Articular chondrocyte of knee joint (primary cell): ENCODE results near the gene SCGB2B2. TPM values are rescaled to one million over a fixed set of nuclear protein-coding genes. Genes with fewer than 3 reads are reported as not detected.

ENCODE experiments used
- small RNA-seq: library from RNA; depleted of rRNA; stranded (forward); fragments of <200 nt; gene quantifications from one replicate; pipeline ENCODE3, GENCODE V24; 2012
- total RNA-seq: library from RNA; depleted of rRNA; stranded (reverse); fragments of >200 nt; gene quantifications from 2 replicates; pipeline ENCODE4 v1.2.3, GENCODE V29; 2012

Gene SCGB2B2, protein sequence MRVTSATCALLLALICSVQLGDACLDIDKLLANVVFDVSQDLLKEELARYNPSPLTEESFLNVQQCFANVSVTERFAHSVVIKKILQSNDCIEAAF
- 0.43 and 0.52 TPM in 2 replicates for total RNA-seq

DNA sequence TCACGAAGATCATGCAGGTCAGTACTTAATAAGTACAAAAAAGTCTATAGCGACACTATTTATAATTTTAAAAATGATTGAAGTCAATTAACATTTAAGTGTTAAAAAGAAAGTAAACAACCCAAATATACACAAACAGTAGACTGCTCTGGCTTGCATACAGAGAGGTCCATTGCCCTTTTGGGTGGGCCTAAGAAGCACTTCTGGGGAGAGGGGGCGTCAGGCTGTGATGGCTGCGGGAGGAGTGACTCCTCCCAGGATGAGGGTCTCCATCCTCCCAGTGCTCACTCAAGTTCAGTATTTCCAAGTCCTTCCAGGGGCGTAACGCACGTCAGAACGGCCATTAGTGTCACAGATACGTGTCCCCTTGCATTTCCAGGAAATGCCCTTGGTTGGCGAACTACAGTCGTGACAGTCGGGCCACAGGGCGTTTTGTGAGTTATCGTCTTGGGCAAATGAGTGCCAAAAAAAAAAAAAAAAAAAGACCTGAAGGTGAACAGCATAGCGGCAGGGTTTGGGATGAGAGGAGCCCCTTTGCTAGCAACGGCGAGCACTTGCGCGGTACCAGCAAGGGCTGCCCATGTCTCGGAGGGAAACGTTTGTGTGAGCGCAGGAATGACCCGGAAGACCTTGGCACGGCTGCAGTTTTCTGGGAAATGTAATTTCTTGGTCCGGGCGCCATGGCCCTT lies at the start of gene SCGB2B2:
Gene SCGB2B2, minus strand, starts transcription at position 463 of the 689 bp plus-strand sequence. CDS start 82,596 bp downstream, outside the sequence.

DNA sequence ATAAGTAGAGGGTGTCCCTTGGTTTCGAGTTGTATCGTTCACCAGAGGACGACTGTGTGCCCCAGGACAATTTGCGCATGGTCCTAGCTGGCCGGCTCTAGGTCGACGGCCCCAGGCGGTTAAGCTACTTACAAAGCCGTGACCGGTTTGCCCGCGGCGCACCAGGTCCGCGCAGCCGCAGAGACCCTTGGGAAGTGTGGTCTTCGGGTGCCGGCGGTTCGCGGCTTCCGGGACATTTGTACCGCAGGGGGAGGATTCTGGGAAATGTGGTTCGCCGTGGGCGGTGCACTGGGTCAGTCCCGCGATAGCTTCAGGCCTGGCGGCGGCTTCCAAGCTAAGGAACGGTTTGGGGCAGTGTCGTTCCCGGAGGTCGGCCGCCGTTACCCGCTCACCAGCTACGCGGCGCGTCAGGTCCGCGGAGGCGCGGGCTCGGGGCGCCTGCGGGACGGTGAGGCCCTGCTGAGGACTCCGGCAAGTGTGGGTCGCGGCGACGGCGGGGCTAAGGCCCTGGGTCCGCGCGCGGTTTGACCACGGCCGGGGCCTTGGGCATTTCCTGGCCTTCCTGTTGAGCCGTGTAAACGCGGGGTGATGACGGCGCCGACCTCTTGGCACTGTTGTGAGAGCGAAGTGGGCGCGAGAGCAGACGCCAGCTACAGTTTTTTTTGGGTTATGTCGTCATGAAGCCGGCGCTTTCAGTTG lies 576 bp upstream of the SCGB2B2 start, which contains the start of gene ZNF302:
Gene ZNF302, plus strand, starts transcription at position 293 of the 699 bp plus-strand sequence. CDS start 1,127 bp downstream, outside the sequence.

Small RNA genes lying within 50 kb of the gene (small RNA-seq; reads per million reads assigned to genes)
- gene RF00611 = not detected

Other genes starting within 250 kb of the SCGB2B2 start
- 106 and 110 TPM in 2 replicates for gene UBA2, start 248.8 kb downstream of the SCGB2B2 start, total RNA-seq
- 36.4 and 39.6 TPM in 2 replicates for gene WTIP, start 195.4 kb downstream of the SCGB2B2 start, total RNA-seq
- gene ZNF302, start 519 bp upstream of the SCGB2B2 start, total RNA-seq = 26.1 and 31.2 TPM in 2 replicates
- gene ZNF181, start 57.1 kb upstream of the SCGB2B2 start, total RNA-seq = 19.5 and 30.4 TPM in 2 replicates
- 5.1 and 5.5 TPM in 2 replicates for gene ZNF599, start 96.1 kb upstream of the SCGB2B2 start, total RNA-seq
- 3.7 and 4.5 TPM in 2 replicates for gene ZNF30, start 249.7 kb upstream of the SCGB2B2 start, total RNA-seq